Natural killer cell (primary cell): Measurements from ENCODE around the gene CCNA2. TPM values are rescaled to one million over a fixed set of nuclear protein-coding genes. Genes with fewer than 3 reads are reported as not detected.

Experiments
- ATAC-seq, 3 donors: fragments of 150-1000 bp in 2 of 3; fragments of 200-7000 bp in 1 of 3; cut with Tn5 transposase; 1 replicate in 1 of 3; 2 replicates in 2 of 3; pipeline ENCODE4 v1.10.0; 2021; ENCODE audit warnings: mild to moderate bottlenecking in 2 of 3, moderate library complexity in 2 of 3
- DNase-seq, 2 donors: peaks; one replicate each; pipeline versions ENCODE4 v3.0.0 to v3.0.0-alpha.2; 2013 to 2021; ENCODE audit warnings: mixed read lengths in 1 of 2
- H3K27ac ChIP-seq: one replicate; pipeline ENCODE4 v1.5.1; 2013; ENCODE audit warnings: mild to moderate bottlenecking, low read length
- H3K27me3 ChIP-seq: one replicate; pipeline ENCODE4 v1.6.1; 2013; ENCODE audit warnings: low read length; ENCODE audit not compliant: control insufficient read depth, insufficient read depth
- H3K36me3 ChIP-seq: one replicate; pipeline ENCODE4 v1.6.1; 2013; ENCODE audit warnings: low read length; ENCODE audit not compliant: control insufficient read depth, insufficient read depth
- H3K4me1 ChIP-seq: one replicate; pipeline ENCODE4 v1.6.1; 2013; ENCODE audit warnings: low read length; ENCODE audit not compliant: control insufficient read depth, insufficient read depth
- H3K4me3 ChIP-seq: one replicate; pipeline ENCODE4 v1.5.1; 2013; ENCODE audit warnings: low read length
- H3K9me3 ChIP-seq: one replicate; pipeline ENCODE4 v1.6.1; 2013; ENCODE audit warnings: low read length; ENCODE audit not compliant: control insufficient read depth, insufficient read depth
- H3K27ac Mint-ChIP-seq, 2 donors: one replicate each; pipeline ENCODE4 v1.8.0; 2022; ENCODE audit warnings: mild to moderate bottlenecking in 2 of 2, mixed read lengths in 2 of 2, moderate library complexity in 1 of 2
- H3K27me3 Mint-ChIP-seq, 2 donors: one replicate each; pipeline ENCODE4 v1.8.0; 2022; ENCODE audit warnings: low read depth in 2 of 2, mixed read lengths in 2 of 2
- H3K36me3 Mint-ChIP-seq: one replicate; pipeline ENCODE4 v1.8.0; 2022; ENCODE audit warnings: mixed read lengths
- H3K4me1 Mint-ChIP-seq, 2 donors: one replicate each; pipeline ENCODE4 v1.8.0; 2022; ENCODE audit warnings: mixed read lengths in 2 of 2
- H3K4me3 Mint-ChIP-seq: one replicate; pipeline ENCODE4 v1.8.0; 2022; ENCODE audit warnings: mild to moderate bottlenecking, moderate library complexity, mixed read lengths
- H3K9me3 Mint-ChIP-seq, 2 donors: one replicate each; pipeline ENCODE4 v1.8.0; 2022; ENCODE audit warnings: mixed read lengths in 2 of 2
- CTCF ChIP-seq: fragments of 200-600 bp; IDR thresholded peaks from one replicate; pipeline ENCODE4 v1.8.0; 2022; ENCODE audit warnings: antibody characterized with exemption
- WGBS: methylation state at CpG from one replicate; pipeline ENCODE4 v1.1.7; 2013; ENCODE audit warnings: missing lambda C conversion rate; ENCODE audit not compliant: insufficient coverage; 5-methylcytosine and 5-hydroxymethylcytosine counted together
- intact Hi-C: fragments of 100-400 bp; cut with micrococcal nuclease; formaldehyde crosslinking; loops from one replicate; pipeline ENCODE4 v1.14.2; 2022
- total RNA-seq, 4 donors: library from RNA; stranded (reverse); fragments of 120-200 nt in 1 of 4; gene quantifications; one replicate each; pipeline versions ENCODE4 v1.2.3 to v1.2.4, GENCODE V29; 2013 to 2022

The CCNA2 gene
- total RNA-seq, 3 donors from 2014 or later (not counting 1 experiment from before 2014, with no cell fraction given), result 0.50 to 1.6 (median 0.99) TPM

GRCh38 chr4:121842862-121843261 is 19.2 kb upstream of the CCNA2 start:
- TF ChIP-seq CTCF, result no peak
- Mint-ChIP-seq H3K9me3 (no peaks in the 10 kb centered on the region), H3K4me1 (no peaks in the 10 kb centered on the region)

GRCh38 chr4:121838136-121838535 is 14.5 kb upstream of the CCNA2 start:
- no peaks in the 10 kb centered on the region for H3K27me3 Mint-ChIP-seq
- H3K4me3 Mint-ChIP-seq, result no peak overlapping the region
- no peaks in the 10 kb centered on the region for H3K9me3 Mint-ChIP-seq
- no peak overlapping the region for H3K27ac Mint-ChIP-seq
- no peak overlapping the region for H3K4me3 ChIP-seq
- H3K4me1 ChIP-seq, result no peaks in the 10 kb centered on the region
- H3K4me1 Mint-ChIP-seq, result no peaks in the 10 kb centered on the region
- no peak overlapping the region for H3K27ac ChIP-seq
- H3K9me3 ChIP-seq, result no peaks in the 10 kb centered on the region
- TF ChIP-seq CTCF, result no peak
- H3K27me3 ChIP-seq, result no peaks in the 10 kb centered on the region
- intact Hi-C loops, result no loop called here
- no peak for DNase-seq
- no peak for ATAC-seq
- H3K36me3 ChIP-seq, result peaks cover 13% of the 10 kb centered on the region
- H3K36me3 Mint-ChIP-seq, result no peaks in the 10 kb centered on the region

More at GRCh38 chr4:121842862-121843261, 19.2 kb upstream of the CCNA2 start:
- intact Hi-C loops, result no loop called here
- Histone ChIP-seq H3K9me3 (no peaks in the 10 kb centered on the region), H3K4me1 (no peaks in the 10 kb centered on the region), H3K4me3 (no peak overlapping the region), H3K36me3 (peaks cover 24% of the 10 kb centered on the region), H3K27me3 (no peaks in the 10 kb centered on the region), H3K27ac (no peak overlapping the region)
- DNase-seq, result no peak
- ATAC-seq, result no peak
- Mint-ChIP-seq H3K27me3 (no peaks in the 10 kb centered on the region), H3K36me3 (peaks cover 11% of the 10 kb centered on the region), H3K4me3 (no peak overlapping the region), H3K27ac (no peak overlapping the region)
- 97% methylated on average over 4 of the region's 4 CpGs for WGBS

GRCh38 chr4:121829511-121829910 is 5.8 kb upstream of the CCNA2 start:
- WGBS, result 88% methylated on average over 5 of the region's 5 CpGs
- Mint-ChIP-seq H3K4me3 (no peak overlapping the region), H3K36me3 (no peaks in the 10 kb centered on the region), H3K27me3 (no peaks in the 10 kb centered on the region), H3K4me1 (no peaks in the 10 kb centered on the region), H3K9me3 (no peaks in the 10 kb centered on the region), H3K27ac (no peak overlapping the region)
- Histone ChIP-seq H3K36me3 (peaks cover 3% of the 10 kb centered on the region), H3K27ac (no peak overlapping the region), H3K4me3 (no peak overlapping the region), H3K27me3 (no peaks in the 10 kb centered on the region), H3K9me3 (no peaks in the 10 kb centered on the region), H3K4me1 (no peaks in the 10 kb centered on the region)
- DNase-seq (no peak), ATAC-seq (no peak)
- TF ChIP-seq CTCF, result no peak
- intact Hi-C loops, result no loop called here

- Mint-ChIP-seq H3K4me3 (no peak overlapping the region), H3K27ac (no peak overlapping the region), H3K9me3 (no peaks in the 10 kb centered on the region), H3K27me3 (no peaks in the 10 kb centered on the region), H3K4me1 (peaks cover 7 to 12% of the 10 kb centered on the region in 2 donors), H3K36me3 (no peaks in the 10 kb centered on the region)
- intact Hi-C loops, result no loop called here
- Histone ChIP-seq H3K9me3 (no peaks in the 10 kb centered on the region), H3K27ac (no peak overlapping the region), H3K27me3 (no peaks in the 10 kb centered on the region), H3K4me1 (peaks cover 7% of the 10 kb centered on the region), H3K4me3 (no peak overlapping the region), H3K36me3 (no peaks in the 10 kb centered on the region)
- ATAC-seq, result no peak
- no peak for TF ChIP-seq CTCF
- no CpG with 5 or more reads among the region's 1 CpG for WGBS
- no peak for DNase-seq
Observed at GRCh38 chr4:121827853-121828252, 4.2 kb upstream of the CCNA2 start.
